COLO668 (cell line): Measurements from ENCODE around the gene ACSL4.
A peak's percentile ranks its signal among the peaks of the same experiment; 100 is the strongest.
"Not testable (repeated sequence)": the region's sequence is repeated elsewhere in the genome, so short reads cannot be mapped to it uniquely, and the experiment has no call there.

ENCODE experiments used
- DNase-seq: peaks from one replicate; lab custom pipeline; 2025; ENCODE audit not compliant: unreplicated experiment; lab: John Stamatoyannopoulos, UW

ACSL4 gene

DNA sequence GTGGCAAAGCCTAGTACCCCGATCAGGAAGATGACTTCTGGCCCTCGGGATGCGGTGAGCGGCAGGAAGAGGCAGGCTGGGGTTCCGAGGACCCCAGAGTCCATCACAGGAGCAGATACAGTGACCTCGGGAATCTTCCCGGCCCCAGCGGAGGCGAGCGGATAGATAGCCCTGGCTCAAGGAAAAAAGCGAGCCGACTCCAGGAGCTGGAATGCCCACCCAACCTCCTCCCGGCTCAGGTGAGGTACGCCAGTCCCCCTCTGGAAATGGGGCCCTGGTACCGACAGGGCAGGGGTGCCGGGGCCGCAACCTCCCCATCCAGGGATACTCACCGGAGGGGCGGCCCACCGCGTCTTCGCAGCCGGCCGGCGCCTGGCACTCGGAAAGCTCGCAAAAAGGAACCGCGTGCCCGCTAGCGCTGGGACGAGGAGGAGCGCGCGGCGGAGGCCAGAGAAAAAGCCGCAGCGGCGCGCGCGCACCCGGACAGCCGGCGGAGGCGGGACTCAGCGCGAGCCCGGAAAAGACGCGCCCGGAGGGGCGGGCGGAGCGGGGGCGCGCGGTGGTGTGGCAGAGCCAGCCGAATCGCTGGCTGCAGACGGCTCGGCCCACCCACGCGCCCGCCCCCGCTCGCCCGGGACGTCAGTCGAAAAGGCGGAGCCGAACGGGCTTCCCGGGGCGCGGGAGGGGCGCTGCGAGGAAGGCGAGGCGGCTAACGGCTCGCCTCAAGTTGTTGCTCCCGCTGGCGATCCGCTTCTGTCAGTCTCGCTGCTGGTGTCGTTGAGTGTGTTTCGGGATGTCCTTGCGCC lies at the start of gene ACSL4:
ACSL4 (minus strand) TSS at position 451 of the 806 bp plus-strand sequence. CDS start 49,894 bp downstream, outside the sequence.
- DNase-seq: peak; percentile 87

DNA sequence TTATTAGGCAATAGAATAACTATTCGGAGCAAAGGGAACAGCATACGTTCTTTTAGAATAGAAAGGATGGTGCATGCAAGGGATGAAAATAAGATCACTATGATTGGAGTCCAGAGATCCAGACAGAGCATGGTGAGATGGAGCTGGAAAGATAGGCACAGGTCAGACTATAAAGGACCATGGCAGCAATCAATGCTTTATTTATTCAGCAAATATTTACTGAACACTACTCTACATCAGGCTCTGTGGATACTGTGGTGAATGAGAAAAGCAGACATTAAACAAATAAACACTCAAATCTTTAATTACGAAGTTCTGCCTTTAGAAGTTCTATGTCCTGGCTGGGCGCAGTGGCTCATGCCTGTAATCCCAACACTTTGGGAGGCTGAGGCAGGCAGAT lies 44.7 kb upstream of the ACSL4 start:
- no peak for DNase-seq

DNA sequence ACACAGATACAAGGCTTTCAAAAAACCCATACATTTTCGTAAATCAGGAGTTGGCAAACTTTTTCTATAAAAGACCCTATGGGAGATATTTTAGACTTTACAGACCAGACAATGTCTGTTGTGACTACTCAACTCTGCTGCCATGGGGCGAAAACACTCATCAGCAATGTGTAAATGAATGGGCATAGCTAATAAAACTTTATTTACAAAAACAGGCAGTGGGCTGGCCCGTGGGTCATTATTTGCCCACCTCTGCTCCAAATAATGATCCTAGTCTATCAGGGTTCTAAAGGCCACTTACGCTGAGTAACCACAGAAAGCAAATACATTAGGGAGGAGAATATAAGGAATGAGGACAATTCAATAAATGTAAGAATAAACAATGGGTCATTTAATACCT lies 43.9 kb upstream of the ACSL4 start:
- DNase-seq: no peak

GRCh38 chrX:109776432-109776831 lies 43.4 kb upstream of the ACSL4 start:
- no peak for DNase-seq

DNA sequence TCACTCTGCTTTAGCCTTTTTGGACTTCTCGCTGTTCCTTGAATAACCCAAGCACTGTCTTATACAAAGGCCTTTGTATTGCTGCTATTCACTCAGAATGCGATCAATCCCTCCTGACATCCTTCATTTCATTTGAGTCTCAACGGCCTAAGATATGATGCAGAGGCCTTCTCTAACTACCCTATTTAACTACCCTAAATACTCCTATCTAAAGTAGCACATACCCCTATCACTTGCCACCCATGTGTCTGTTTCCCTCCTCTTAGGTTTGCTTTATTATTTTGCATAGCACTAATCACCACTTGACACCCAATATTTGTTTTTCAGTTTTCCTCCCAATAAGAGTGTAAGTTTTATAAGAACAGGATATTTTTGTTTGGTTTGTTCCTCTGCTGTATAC lies 42.3 kb upstream of the ACSL4 start:
- DNase-seq: no peak

DNA sequence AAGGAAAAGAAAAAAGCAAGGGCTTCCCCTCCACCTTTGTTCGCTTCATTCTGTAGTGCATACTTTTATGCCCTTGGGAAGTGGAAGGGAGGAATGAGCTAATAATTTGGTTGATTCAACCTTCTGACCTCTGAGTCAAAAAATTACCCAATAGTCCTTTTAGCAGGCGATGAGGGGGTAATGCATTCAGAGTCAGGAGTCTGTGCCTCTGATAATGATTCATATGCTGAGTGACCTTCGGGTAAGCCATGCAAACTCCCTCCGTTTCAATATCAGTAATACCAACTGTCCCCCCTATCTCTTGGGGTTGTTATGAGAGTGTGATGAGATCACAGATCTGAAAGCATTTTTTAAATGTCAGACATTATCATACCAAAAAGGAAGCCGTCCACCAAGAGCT lies 41.6 kb upstream of the ACSL4 start:
- no peak for DNase-seq

DNA sequence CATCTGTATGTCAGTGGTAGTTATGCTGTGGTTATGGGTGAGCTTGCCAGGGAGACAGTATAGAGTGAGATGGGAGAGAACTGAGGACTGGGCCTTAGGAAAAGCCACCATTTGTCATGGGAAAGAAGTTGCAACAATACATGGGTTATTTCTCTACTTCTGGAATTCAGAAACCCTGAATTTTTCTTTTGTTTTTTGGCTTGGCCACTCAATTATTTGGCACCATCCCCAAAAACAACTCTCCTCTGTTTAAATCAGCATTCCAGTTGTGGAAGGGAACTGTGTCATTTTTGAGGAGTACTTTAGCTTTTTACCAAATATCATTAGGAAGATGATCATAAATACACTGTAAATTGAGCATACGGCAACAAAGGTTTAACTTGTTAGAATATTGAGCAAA lies 41.1 kb upstream of the ACSL4 start:
- no peak for DNase-seq

- DNase-seq: no peak
Measured at GRCh38 chrX:109773374-109773773, 40.3 kb upstream of the ACSL4 start.

GRCh38 chrX:109770780-109771179 lies 37.7 kb upstream of the ACSL4 start:
- no peak for DNase-seq

GRCh38 chrX:109760922-109761250 lies 27.8 kb upstream of the ACSL4 start:
- no peak for DNase-seq

GRCh38 chrX:109760209-109760921 lies 27.3 kb upstream of the ACSL4 start:
- DNase-seq: no peak

GRCh38 chrX:109753256-109753655 lies 20.2 kb upstream of the ACSL4 start:
- no peak for DNase-seq

DNA sequence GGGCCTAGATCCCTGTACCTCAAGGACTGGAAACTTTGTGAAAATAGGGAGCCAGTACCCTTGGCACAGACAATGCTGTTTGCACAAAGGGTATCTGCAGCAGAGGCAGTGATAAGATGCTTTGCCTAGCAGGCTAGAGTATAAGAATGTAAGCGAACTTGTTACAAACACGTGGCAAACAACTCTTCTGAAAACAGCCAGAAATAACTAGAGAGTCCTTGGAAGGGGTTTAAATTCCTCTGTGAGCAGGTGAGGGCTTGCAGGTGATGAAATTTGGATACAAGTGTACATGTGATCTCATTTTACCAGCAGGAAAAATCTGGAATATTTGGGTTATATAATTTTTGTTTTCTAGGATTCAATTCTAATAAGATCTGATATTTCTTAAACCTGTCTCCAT lies 18.6 kb upstream of the ACSL4 start:
- no peak for DNase-seq

- no peak for DNase-seq
Measured at GRCh38 chrX:109749207-109749606, 16.1 kb upstream of the ACSL4 start.

GRCh38 chrX:109747681-109748080 lies 14.6 kb upstream of the ACSL4 start:
- DNase-seq: no peak

- DNase-seq: no peak
Measured at GRCh38 chrX:109742722-109743121, 9.7 kb upstream of the ACSL4 start.

DNA sequence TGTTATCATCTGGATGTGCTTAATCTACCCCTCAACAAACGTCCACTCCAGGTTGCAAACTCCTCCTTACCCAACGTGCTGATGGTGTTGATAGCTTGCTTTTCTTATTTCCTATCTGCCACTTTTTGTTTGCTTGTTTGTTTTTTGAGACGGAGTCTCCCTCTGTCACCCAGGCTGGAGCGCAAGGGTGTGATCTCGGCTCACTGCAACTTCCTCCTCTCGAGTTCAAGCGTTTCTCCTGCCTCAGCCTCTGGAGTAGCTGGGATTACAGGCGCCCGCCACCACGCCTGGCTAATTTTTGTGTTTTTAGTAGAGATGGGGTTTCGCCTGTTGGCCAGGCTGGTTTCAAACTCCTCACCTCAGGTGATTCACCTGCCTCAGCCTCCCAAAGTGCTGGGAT lies 7.8 kb upstream of the ACSL4 start:
- not testable (repeated sequence) for DNase-seq

- DNase-seq: no peak
Measured at GRCh38 chrX:109740433-109740809, 7.4 kb upstream of the ACSL4 start.

GRCh38 chrX:109739625-109740432 lies 6.8 kb upstream of the ACSL4 start:
- DNase-seq: no peak

DNA sequence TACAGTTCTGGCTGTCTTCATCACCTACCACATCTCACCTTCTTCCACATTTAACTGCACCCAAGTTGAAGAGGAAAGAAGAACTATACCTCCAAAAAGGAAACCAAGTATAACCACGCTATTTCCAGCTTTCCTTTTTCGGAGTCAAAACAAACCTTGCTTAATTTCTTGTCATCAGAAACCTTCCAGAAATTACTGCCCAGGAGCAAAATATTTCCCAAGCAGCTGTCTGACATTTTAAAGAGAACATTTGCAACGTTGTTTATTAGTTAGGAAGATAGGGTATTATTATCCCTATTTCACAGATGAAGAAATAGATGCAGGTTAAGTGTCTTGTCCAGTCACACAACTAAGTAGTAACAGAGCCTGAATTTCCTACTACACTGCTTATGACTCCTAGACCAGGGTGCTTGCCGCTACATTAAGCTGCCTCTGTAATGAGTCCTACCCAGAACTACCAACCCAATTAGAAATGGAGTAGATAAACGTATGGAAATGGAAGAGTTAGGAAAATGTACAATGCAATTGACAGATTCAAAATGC lies 2.2 kb upstream of the ACSL4 start:
- DNase-seq: no peak

GRCh38 chrX:109733613-109734083 lies 591 bp upstream of the ACSL4 start:
- DNase-seq: no peak
